C4-2B (cell line): Measurements from ENCODE around the gene CAMTA1.

Experiments used
- CTCF ChIP-seq: fragments of 450-650 bp; conservative IDR thresholded peaks from 2 replicates; pipeline ENCODE4 v1.5.1; 2017; ENCODE audit warnings: mild to moderate bottlenecking
- ZFX ChIP-seq: fragments of 450-650 bp; IDR thresholded peaks from 2 replicates; pipeline ENCODE4 v1.6.1; 2017

GRCh38 chr1:7420098-7420445, 634.8 kb downstream of the CAMTA1 start:
- TF ChIP-seq CTCF (no peak), ZFX (no peak)
